CD4-positive, alpha-beta T cell treated with Interleukin-1 beta for 1 hour (primary cell): Measurements from ENCODE around the gene PELI2.
"Not testable (repeated sequence)": the region's sequence is repeated elsewhere in the genome, so short reads cannot be mapped to it uniquely, and the experiment has no call there.

Experiments used
- DNase-seq, 2 donors: peaks; one replicate each; pipeline ENCODE4 v3.0.0-alpha.2; 2020 to 2022

PELI2 gene

DNA sequence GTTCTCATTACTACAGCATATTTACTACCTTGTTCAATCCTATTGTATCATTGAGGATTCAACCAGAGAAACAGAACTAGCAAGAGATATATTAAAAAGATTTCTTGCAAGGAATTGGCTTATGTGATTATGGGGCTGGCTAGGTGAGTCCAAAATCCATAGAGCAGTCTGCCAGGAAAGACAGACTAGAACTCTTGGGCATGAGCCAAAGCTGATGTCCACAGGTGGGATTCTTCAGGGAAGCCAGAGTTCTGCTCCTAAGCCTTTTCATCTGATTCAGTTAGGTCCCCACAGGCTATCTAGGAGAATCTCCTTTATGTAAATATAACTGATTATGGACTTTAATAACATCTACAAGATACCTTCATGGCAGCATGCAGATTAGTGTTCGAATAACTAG lies 26.0 kb downstream of the PELI2 start:
- no peak for DNase-seq

DNA sequence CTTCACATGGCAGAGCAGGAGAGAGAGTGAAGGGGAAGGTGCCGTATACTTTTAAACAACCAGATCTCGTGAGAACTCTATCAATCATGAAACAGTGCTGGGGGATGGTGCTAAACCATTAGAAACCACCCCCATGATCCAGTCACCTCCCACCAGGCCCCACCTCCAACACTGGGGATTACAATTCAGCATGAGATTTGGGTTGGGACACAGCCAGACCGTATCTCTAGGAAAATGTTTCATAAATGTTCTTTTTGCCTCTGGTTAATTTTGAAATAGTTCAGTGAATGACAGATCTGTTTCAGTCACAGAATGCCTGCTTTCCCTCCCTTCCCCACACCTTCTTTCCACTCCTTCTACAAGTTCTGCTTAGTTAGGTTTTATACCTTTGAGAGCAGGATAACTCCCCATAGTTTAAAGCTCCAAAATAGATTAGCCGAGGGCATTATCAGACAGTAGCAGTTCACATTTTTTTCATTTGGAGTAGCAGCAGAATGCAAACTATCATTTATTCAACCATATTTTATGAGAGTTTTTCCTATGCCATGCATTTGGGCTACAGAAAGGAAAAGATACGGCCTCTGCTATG lies 27.1 kb downstream of the PELI2 start:
- DNase-seq, result no peak

GRCh38 chr14:56145965-56146364 lies 27.8 kb downstream of the PELI2 start:
- DNase-seq, result no peak

GRCh38 chr14:56147449-56147848 lies 29.2 kb downstream of the PELI2 start:
- no peak for DNase-seq

DNA sequence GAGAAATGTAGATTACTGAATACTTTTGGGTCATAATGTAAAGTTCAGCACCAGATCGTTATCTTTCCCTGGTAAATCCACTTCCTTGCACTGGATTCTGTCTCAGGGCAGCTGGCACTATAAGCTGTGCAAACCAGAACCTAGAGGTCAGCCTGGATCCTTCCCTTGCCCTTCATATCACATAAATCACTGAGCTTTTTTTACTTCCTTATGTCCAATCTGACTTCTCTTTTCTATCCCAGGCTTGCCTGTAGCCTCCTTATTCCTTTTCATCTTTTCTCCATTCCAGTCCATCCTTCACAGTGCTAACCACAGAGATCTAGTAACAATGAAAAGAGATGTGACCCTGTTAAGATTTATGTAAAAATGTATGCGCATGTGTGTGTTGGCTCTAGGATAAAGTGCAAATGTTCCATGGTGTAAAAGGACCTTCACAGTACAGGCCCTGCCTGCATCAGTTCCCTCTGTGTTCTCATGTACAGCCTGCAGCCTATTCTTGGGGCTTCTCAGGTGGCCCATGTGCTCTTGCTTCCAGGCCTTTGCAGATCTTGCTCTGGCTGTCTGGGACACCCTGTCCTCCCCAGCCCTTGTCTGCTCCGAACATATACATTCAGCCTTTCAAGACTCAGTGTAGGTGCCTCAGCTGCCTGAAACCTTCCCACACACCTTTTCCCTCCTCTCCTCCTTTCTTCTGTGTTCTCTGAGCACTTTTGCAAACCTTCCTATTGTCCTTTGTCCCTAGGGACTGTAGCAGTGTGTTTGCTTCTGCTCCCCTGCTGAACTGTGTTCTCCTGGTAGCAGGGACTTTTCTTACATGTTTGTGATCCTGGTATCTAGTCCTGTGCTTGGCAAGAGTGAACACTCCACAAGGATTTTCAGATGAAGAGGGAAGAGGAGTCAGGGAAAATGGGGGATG lies 30.0 kb downstream of the PELI2 start:
- no peak for DNase-seq

- no peak for DNase-seq
Observed at GRCh38 chr14:56149151-56149550, 30.9 kb downstream of the PELI2 start.

DNA sequence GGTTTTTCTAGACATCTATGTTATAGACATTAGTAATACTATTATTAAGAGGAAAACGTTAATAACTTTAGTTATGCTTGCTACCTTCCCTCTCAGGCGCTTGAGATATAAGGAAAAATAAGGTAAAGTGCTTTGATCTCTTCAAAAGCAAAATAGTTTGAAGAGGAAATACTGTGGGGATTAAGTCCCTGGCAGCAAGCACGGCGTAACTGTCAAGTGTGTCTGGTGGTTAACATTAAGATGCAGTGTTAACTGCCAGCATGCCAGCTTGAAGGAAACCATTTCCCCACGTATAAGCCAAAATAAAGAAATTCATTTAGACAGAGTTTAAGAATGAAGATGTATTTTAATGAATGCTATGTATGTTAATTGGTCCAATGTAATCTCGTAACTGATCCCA lies 31.8 kb downstream of the PELI2 start:
- DNase-seq, result no peak

DNA sequence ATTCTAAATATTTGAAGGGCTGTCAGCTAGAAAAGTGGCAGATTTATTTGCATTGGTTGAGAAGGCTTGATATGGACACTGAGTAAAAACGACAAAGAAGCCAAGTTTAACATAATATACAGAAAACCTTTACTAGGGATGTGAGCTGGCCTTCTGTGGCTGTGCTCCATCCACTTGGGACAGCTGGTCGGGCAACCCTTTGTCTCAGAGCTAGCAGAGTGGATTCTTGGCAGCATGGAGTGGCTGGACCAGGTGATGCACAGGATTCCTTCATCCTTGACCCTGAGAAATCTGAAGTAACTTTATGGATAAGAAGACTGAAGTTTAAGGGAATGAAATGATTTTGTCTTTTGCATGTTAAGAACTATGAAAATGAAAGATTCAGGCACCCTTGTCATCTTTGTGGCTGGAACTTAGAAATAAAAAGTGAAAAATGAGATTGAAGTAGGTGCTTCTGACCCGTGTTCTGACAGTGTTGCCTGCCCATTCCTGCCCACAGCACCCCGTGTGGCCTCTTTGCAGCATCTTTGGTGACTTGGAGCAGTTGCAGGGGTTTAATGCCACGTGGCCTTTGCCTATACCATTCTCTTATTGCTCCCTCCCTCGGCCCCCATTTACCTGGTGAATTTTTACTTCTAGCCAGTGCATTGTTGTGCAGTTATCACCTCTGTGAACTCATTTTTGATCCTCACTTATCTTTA lies 32.6 kb downstream of the PELI2 start:
- no peak for DNase-seq

DNA sequence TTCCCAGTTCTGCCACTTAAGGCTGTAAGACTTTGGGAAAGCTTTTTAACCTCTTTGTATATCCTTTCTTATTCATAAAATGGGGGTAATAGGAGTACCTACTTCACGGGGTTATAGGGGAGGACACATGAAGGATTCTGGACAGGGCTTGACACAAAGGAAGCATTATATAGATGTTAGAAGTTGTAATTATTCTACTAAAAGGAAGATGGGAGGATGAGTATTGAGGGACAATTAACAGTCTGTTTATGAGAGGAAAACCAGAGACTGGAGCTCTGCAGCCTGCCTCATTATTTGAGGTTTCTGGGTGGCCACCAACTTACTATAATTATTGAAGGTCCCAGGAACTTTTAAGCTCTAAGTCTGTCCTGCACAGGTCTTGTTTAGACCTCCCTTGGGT lies 34.0 kb downstream of the PELI2 start:
- DNase-seq, result no peak

DNA sequence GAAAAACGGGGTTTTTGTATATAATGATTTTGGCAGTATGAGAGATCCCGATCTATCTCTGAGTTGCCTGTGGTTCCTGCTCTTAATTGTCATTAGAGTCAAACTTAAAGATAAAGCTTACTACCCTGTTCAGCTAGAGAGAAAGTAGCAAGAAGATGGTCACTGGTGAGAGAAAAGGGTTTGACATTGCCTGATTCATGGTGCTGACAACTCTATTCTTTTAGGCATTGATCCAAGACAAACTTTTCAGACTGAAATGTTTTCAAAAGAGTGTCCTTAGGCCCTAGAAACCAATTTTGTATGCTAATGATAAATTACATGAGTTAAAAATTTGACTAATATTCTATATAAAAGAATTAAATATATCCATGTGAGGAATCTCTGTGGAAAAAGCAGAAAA lies 35.1 kb downstream of the PELI2 start:
- no peak for DNase-seq

DNA sequence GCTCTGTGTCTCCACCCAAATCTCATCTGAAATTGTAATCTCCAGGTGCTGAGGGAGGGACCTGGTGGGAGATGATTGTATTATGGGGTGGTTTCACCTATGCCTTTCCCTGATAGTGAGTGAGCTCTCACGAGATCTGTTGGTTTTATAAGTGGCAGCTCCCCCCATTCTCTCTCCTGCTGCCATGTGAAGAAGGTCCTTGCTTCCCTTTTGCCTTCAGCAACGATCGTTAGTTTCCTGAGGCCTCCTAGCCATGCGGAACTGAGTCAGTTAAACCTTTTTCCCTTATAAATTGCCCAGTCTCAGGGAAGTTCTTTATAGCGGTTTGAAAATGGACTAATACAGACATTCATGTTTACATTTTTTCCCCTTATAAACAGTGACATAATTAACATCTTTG lies 36.1 kb downstream of the PELI2 start:
- DNase-seq, result no peak

DNA sequence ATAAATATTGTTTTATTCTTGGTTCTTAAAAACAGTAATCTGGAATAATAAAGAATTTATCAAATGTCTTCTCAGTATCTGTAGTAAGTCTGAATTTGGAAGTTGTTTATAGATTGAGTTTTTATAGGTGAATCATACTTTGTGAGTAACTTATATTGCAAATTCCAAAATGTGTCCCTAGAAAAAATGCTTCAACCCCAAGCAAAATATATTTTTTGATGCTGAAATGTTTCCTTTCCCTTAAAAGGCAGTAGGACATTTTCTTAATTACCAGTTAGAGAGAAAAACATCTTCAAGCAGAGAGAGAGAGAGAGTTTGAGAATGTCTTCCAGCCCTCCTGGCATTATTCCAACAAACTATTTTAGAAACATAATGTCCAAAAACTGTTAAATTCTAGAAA lies 37.9 kb downstream of the PELI2 start:
- no peak for DNase-seq

DNA sequence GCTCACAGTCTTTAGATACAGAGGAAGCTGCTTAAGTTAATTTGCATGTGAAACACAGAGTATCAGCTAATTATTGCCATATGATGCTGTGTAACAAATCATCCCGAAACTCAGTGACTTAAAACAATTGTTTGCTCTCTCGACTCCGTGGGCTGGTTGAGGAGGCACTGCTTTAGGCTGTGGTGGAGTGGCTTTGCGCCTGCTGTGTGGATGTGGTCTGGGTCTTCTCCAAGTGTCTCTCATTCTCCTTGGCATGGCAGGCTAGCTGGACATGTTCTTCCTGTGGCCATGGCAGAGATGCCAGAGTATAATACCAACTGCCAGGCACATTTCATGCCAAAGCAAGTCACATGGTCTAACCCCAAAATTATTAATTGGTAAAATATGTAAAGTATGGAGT lies 40.9 kb downstream of the PELI2 start:
- no peak for DNase-seq

DNA sequence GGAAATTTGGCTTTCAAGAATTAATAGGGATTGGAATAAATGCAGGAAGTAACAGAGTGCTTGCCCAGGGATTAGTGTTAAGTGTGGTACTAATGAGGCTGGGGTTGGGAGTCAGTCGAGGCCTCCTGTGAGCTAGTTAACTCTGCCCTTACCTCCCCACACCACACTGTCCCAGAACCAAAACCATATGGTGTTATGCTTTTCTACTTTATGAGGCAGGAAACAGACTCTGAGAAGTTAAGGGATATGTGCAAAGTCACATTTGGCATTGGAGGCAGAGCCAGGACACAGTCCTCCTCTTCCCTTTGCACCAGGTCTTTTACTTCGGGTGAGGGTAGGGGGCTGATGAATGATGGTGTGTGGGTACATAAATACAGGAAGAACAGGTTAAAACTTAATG lies 41.9 kb downstream of the PELI2 start:
- DNase-seq, result no peak

DNA sequence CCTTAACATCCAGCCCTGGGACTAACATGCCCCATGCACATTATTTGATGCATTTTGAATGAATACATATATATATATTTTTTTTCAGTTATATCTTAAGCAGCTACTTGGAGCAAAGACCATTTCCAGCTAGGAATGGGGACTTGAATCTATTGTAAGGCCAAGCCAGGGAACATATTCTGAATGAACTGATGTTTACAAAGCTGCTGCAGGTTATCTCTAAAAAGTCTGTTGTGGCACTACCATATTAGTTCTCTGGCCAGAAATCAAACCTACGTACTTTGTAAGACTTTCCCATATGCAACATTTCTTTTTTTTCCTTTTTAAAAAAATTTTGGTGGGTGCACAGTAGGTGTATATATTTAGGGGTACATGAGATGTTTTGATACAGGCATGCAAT lies 43.4 kb downstream of the PELI2 start:
- DNase-seq, result no peak

GRCh38 chr14:56162476-56162875 lies 44.3 kb downstream of the PELI2 start:
- no peak for DNase-seq

DNA sequence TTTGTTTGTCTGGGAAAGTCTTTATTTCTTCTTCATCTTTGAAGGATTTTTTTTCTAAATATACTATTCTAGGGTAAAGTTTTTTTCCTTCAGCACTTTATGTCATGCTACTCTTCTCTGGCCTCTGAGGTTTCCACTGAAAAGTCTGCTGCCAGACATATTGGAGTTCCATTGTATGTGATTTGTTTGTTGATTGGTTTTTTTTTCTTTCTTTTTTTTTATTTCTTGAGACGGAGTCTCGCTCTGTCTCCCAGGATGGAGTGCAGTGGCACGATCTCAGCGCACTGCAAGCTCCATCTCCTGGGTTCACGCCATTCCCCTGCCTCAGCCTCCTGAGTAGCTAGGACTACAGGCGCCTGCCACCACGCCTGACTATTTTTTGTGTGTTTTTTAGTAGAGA lies 48.4 kb downstream of the PELI2 start:
- DNase-seq, result not testable (repeated sequence)

GRCh38 chr14:56168007-56168616 lies 49.9 kb downstream of the PELI2 start:
- no peak for DNase-seq

- no peak for DNase-seq
Observed at GRCh38 chr14:56170028-56170427, 51.8 kb downstream of the PELI2 start.

GRCh38 chr14:56170877-56171422 lies 52.7 kb downstream of the PELI2 start:
- no peak for DNase-seq

DNA sequence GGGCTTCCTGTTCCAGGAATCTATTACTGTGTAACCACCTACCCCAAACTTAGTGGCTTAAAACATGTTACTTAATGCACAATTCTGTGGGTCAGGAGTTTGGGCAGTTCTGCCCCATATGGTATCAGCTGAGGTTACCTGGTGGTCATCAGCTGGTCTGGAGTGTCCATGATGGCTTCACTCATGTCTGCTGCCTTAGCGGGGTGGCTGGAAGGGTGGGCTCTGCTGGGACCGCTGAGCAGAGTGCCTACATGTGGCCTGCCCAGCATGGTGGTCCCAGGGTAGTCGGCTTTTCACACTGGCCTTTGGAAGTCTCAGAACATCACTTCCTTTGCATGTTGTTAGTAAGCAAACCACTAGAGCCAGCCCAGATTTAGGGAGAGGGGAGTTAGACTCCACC lies 53.9 kb downstream of the PELI2 start:
- DNase-seq, result no peak

- no peak for DNase-seq
Observed at GRCh38 chr14:56172571-56172971, 54.4 kb downstream of the PELI2 start.

DNA sequence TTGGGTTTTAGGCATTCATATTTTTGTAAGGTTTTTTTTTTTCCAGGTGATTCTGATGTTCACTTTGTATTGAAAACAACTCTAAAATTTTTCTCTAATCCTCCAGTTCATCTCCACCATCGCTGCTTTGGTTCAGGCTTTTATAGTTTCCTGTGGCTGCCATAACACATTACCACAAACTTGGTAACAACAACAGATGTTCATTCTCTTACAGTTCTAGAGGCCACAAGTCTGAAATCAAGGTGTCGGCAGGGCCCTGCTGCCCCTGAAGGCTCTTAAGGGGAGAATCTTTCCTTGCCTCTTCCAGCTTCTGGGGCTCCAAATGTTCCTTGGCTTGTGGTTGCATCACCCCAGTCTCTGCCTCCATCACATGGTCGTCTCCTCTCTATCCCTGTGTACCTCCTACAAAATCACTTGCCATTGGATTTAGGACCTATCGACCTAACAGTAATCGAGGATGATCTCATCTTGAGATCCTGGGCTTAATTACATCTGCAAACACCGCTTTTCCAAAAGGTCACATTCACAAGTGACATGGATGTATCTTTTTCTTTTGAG lies 55.2 kb downstream of the PELI2 start:
- no peak for DNase-seq
